Activated naive CD8-positive, alpha-beta T cell treated with anti-CD3 and anti-CD28 coated beads, Interleukin-2, amount 50 U/mL, for 24 hours (primary cell): ENCODE results near the gene BICC1.

Experiments used
- ATAC-seq: fragments of 150-1000 bp; cut with Tn5 transposase; one replicate; pipeline ENCODE4 v1.10.0; 2021
- DNase-seq: peaks from one replicate; pipeline ENCODE4 v3.0.0; 2021
- H3K27ac Mint-ChIP-seq: one replicate; pipeline ENCODE4 v1.8.0; 2021; ENCODE audit warnings: mild to moderate bottlenecking, mixed read lengths
- H3K27me3 Mint-ChIP-seq: one replicate; pipeline ENCODE4 v1.8.0; 2021; ENCODE audit warnings: mixed read lengths
- H3K36me3 Mint-ChIP-seq: one replicate; pipeline ENCODE4 v1.8.0; 2021; ENCODE audit warnings: low read depth, mixed read lengths
- H3K4me1 Mint-ChIP-seq: one replicate; pipeline ENCODE4 v1.8.0; 2021; ENCODE audit warnings: mixed read lengths
- H3K4me3 Mint-ChIP-seq: one replicate; pipeline ENCODE4 v1.8.0; 2021; ENCODE audit warnings: mild to moderate bottlenecking, moderate library complexity, mixed read lengths
- H3K9me3 Mint-ChIP-seq: one replicate; pipeline ENCODE4 v1.8.0; 2021; ENCODE audit warnings: mixed read lengths

BICC1 gene

GRCh38 chr10:58776568-58777318, 264.1 kb downstream of the BICC1 start:
- Mint-ChIP-seq H3K9me3 (no peaks in the 10 kb centered on the region), H3K36me3 (no peaks in the 10 kb centered on the region), H3K4me3 (no peak overlapping the region), H3K27me3 (peaks cover under 1% of the 10 kb centered on the region), H3K27ac (no peak overlapping the region), H3K4me1 (no peaks in the 10 kb centered on the region)
- DNase-seq = no peak
- no peak for ATAC-seq

GRCh38 chr10:58778966-58779365, 266.3 kb downstream of the BICC1 start:
- no peak overlapping the region for H3K27ac Mint-ChIP-seq
- H3K36me3 Mint-ChIP-seq = no peaks in the 10 kb centered on the region
- no peaks in the 10 kb centered on the region for H3K4me1 Mint-ChIP-seq
- H3K9me3 Mint-ChIP-seq = no peaks in the 10 kb centered on the region
- peaks cover 2% of the 10 kb centered on the region for H3K27me3 Mint-ChIP-seq
- ATAC-seq (no peak), DNase-seq (no peak)
- no peak overlapping the region for H3K4me3 Mint-ChIP-seq

GRCh38 chr10:58779594-58779993, 266.9 kb downstream of the BICC1 start:
- H3K36me3 Mint-ChIP-seq = no peaks in the 10 kb centered on the region
- no peaks in the 10 kb centered on the region for H3K9me3 Mint-ChIP-seq
- DNase-seq (no peak), ATAC-seq (no peak)
- no peak overlapping the region for H3K4me3 Mint-ChIP-seq
- H3K4me1 Mint-ChIP-seq = no peaks in the 10 kb centered on the region
- H3K27ac Mint-ChIP-seq = no peak overlapping the region
- peaks cover 2% of the 10 kb centered on the region for H3K27me3 Mint-ChIP-seq

GRCh38 chr10:58780476-58780875, 267.8 kb downstream of the BICC1 start:
- ATAC-seq (no peak), DNase-seq (no peak)
- Mint-ChIP-seq H3K4me3 (no peak overlapping the region), H3K27me3 (peaks cover 2% of the 10 kb centered on the region), H3K27ac (no peak overlapping the region), H3K36me3 (no peaks in the 10 kb centered on the region), H3K4me1 (no peaks in the 10 kb centered on the region), H3K9me3 (no peaks in the 10 kb centered on the region)

GRCh38 chr10:58781873-58782488, 269.3 kb downstream of the BICC1 start:
- no peaks in the 10 kb centered on the region for H3K9me3 Mint-ChIP-seq
- ATAC-seq (no peak), DNase-seq (no peak)
- no peak overlapping the region for H3K27ac Mint-ChIP-seq
- H3K27me3 Mint-ChIP-seq = peaks cover 2% of the 10 kb centered on the region
- H3K4me3 Mint-ChIP-seq = no peak overlapping the region
- H3K36me3 Mint-ChIP-seq = no peaks in the 10 kb centered on the region
- H3K4me1 Mint-ChIP-seq = no peaks in the 10 kb centered on the region

- Mint-ChIP-seq H3K27ac (no peak overlapping the region), H3K27me3 (peaks cover 2% of the 10 kb centered on the region), H3K4me3 (no peak overlapping the region), H3K36me3 (no peaks in the 10 kb centered on the region), H3K4me1 (no peaks in the 10 kb centered on the region), H3K9me3 (no peaks in the 10 kb centered on the region)
- DNase-seq (no peak), ATAC-seq (no peak)
Measured at GRCh38 chr10:58782876-58783851, 270.5 kb downstream of the BICC1 start.

GRCh38 chr10:58784361-58784760, 271.7 kb downstream of the BICC1 start:
- Mint-ChIP-seq H3K4me3 (no peak overlapping the region), H3K36me3 (no peaks in the 10 kb centered on the region), H3K9me3 (no peaks in the 10 kb centered on the region), H3K4me1 (no peaks in the 10 kb centered on the region), H3K27me3 (peaks cover 2% of the 10 kb centered on the region), H3K27ac (no peak overlapping the region)
- no peak for DNase-seq
- no peak for ATAC-seq

GRCh38 chr10:58785354-58785753, 272.7 kb downstream of the BICC1 start:
- H3K27me3 Mint-ChIP-seq = peaks cover 2% of the 10 kb centered on the region
- H3K9me3 Mint-ChIP-seq = no peaks in the 10 kb centered on the region
- no peaks in the 10 kb centered on the region for H3K36me3 Mint-ChIP-seq
- H3K27ac Mint-ChIP-seq = no peak overlapping the region
- ATAC-seq (no peak), DNase-seq (no peak)
- no peak overlapping the region for H3K4me3 Mint-ChIP-seq
- H3K4me1 Mint-ChIP-seq = no peaks in the 10 kb centered on the region

GRCh38 chr10:58791137-58791536, 278.5 kb downstream of the BICC1 start:
- Mint-ChIP-seq H3K36me3 (no peaks in the 10 kb centered on the region), H3K27me3 (no peaks in the 10 kb centered on the region), H3K9me3 (no peaks in the 10 kb centered on the region), H3K4me3 (no peak overlapping the region), H3K4me1 (no peaks in the 10 kb centered on the region), H3K27ac (no peak overlapping the region)
- DNase-seq (no peak), ATAC-seq (no peak)

- no peak for DNase-seq
- Mint-ChIP-seq H3K9me3 (no peaks in the 10 kb centered on the region), H3K27me3 (no peaks in the 10 kb centered on the region), H3K4me1 (no peaks in the 10 kb centered on the region), H3K36me3 (no peaks in the 10 kb centered on the region), H3K4me3 (no peak overlapping the region), H3K27ac (no peak overlapping the region)
- no peak for ATAC-seq
Measured at GRCh38 chr10:58795560-58795959, 282.9 kb downstream of the BICC1 start.

- H3K27me3 Mint-ChIP-seq = no peaks in the 10 kb centered on the region
- no peak overlapping the region for H3K27ac Mint-ChIP-seq
- no peak overlapping the region for H3K4me3 Mint-ChIP-seq
- H3K36me3 Mint-ChIP-seq = no peaks in the 10 kb centered on the region
- DNase-seq = no peak
- no peaks in the 10 kb centered on the region for H3K4me1 Mint-ChIP-seq
- ATAC-seq = no peak
- no peaks in the 10 kb centered on the region for H3K9me3 Mint-ChIP-seq
Measured at GRCh38 chr10:58796242-58796641, 283.6 kb downstream of the BICC1 start.

- H3K27me3 Mint-ChIP-seq = no peaks in the 10 kb centered on the region
- DNase-seq = no peak
- no peaks in the 10 kb centered on the region for H3K36me3 Mint-ChIP-seq
- H3K4me1 Mint-ChIP-seq = no peaks in the 10 kb centered on the region
- ATAC-seq = no peak
- no peak overlapping the region for H3K4me3 Mint-ChIP-seq
- no peak overlapping the region for H3K27ac Mint-ChIP-seq
- no peaks in the 10 kb centered on the region for H3K9me3 Mint-ChIP-seq
Measured at GRCh38 chr10:58796824-58797223, 284.2 kb downstream of the BICC1 start.

GRCh38 chr10:58797356-58797755, 284.7 kb downstream of the BICC1 start:
- Mint-ChIP-seq H3K36me3 (no peaks in the 10 kb centered on the region), H3K9me3 (no peaks in the 10 kb centered on the region), H3K27ac (no peak overlapping the region), H3K4me3 (no peak overlapping the region), H3K4me1 (no peaks in the 10 kb centered on the region), H3K27me3 (no peaks in the 10 kb centered on the region)
- ATAC-seq (no peak), DNase-seq (no peak)

GRCh38 chr10:58802047-58802446, 289.4 kb downstream of the BICC1 start:
- no peaks in the 10 kb centered on the region for H3K27me3 Mint-ChIP-seq
- H3K4me3 Mint-ChIP-seq = no peak overlapping the region
- ATAC-seq (no peak), DNase-seq (no peak)
- no peak overlapping the region for H3K27ac Mint-ChIP-seq
- H3K4me1 Mint-ChIP-seq = no peaks in the 10 kb centered on the region
- no peaks in the 10 kb centered on the region for H3K36me3 Mint-ChIP-seq
- no peaks in the 10 kb centered on the region for H3K9me3 Mint-ChIP-seq

GRCh38 chr10:58806323-58806722, 293.7 kb downstream of the BICC1 start:
- Mint-ChIP-seq H3K4me1 (no peaks in the 10 kb centered on the region), H3K27ac (no peak overlapping the region), H3K27me3 (no peaks in the 10 kb centered on the region), H3K36me3 (no peaks in the 10 kb centered on the region), H3K9me3 (no peaks in the 10 kb centered on the region), H3K4me3 (no peak overlapping the region)
- DNase-seq = no peak
- no peak for ATAC-seq
